ENCODE measurements around the gene PJVK. TPM values are rescaled to one million over a fixed set of nuclear protein-coding genes. Genes with fewer than 3 reads are reported as not detected.

Gene PJVK
- total and polyA plus RNA-seq, 2 of the 13 experiments (the other 11 are each of a cell fraction or from before 2014, with no cell fraction given) = 1.2 to 2.6 TPM

DNA sequence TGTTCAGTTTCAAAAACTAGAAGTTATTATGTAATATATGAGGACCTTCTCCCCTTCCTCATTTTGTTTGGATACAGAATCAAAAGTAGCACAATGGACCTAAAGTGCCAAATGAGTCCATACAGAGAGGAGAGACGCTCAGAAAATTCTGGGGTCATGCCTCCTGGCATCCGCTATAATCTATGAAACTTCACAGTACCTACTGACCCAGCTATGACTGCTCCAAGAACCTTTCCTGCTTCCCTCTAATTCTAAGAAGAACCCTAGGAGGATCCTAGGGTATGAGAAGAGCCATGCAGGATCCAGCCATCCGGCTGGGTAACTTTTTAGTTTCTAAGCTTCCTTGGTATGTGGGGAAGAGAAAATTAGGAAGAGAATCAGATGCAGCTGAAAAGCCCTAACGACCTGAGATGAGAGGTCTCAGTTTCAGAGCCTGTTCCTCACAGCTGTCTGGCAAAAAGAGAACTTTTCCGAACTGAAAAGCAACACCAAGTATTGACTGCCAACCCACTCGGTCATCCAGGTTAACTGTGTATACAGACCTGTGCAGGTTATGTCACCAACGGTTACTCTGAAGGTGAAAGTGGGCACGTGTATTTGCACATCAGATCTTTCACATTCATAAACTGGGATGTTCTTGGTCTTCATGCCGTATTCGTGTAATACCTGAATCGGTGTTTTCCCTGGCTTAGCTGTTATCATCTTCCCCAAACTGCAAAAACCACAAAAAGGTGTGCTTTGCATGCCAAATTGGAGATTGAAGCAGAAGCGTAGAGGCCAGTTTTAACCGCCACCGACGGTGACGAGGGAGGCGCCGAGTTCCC lies 1.3 kb upstream of the PJVK start (continued):
- TF ChIP-seq, protein P1, sequence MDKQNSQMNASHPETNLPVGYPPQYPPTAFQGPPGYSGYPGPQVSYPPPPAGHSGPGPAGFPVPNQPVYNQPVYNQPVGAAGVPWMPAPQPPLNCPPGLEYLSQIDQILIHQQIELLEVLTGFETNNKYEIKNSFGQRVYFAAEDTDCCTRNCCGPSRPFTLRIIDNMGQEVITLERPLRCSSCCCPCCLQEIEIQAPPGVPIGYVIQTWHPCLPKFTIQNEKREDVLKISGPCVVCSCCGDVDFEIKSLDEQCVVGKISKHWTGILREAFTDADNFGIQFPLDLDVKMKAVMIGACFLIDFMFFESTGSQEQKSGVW (CRISPR knock-in tag; IDR thresholded peaks at IDR 0.05; ENCODE audit: borderline replicate concordance) = no peak
- TF ChIP-seq ZNF816 (CRISPR knock-in tag; IDR thresholded peaks at IDR 0.05; ENCODE audit: borderline replicate concordance) = no peak
- no peak for TF ChIP-seq ZBTB3 (CRISPR knock-in tag; IDR thresholded peaks at IDR 0.05; ENCODE audit: borderline replicate concordance, low read depth)
- TF ChIP-seq, protein P2, sequence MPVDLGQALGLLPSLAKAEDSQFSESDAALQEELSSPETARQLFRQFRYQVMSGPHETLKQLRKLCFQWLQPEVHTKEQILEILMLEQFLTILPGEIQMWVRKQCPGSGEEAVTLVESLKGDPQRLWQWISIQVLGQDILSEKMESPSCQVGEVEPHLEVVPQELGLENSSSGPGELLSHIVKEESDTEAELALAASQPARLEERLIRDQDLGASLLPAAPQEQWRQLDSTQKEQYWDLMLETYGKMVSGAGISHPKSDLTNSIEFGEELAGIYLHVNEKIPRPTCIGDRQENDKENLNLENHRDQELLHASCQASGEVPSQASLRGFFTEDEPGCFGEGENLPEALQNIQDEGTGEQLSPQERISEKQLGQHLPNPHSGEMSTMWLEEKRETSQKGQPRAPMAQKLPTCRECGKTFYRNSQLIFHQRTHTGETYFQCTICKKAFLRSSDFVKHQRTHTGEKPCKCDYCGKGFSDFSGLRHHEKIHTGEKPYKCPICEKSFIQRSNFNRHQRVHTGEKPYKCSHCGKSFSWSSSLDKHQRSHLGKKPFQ (CRISPR knock-in tag; IDR thresholded peaks at IDR 0.05; ENCODE audit: insufficient replicate concordance) = peak; percentile 55
- TF ChIP-seq, protein P3, sequence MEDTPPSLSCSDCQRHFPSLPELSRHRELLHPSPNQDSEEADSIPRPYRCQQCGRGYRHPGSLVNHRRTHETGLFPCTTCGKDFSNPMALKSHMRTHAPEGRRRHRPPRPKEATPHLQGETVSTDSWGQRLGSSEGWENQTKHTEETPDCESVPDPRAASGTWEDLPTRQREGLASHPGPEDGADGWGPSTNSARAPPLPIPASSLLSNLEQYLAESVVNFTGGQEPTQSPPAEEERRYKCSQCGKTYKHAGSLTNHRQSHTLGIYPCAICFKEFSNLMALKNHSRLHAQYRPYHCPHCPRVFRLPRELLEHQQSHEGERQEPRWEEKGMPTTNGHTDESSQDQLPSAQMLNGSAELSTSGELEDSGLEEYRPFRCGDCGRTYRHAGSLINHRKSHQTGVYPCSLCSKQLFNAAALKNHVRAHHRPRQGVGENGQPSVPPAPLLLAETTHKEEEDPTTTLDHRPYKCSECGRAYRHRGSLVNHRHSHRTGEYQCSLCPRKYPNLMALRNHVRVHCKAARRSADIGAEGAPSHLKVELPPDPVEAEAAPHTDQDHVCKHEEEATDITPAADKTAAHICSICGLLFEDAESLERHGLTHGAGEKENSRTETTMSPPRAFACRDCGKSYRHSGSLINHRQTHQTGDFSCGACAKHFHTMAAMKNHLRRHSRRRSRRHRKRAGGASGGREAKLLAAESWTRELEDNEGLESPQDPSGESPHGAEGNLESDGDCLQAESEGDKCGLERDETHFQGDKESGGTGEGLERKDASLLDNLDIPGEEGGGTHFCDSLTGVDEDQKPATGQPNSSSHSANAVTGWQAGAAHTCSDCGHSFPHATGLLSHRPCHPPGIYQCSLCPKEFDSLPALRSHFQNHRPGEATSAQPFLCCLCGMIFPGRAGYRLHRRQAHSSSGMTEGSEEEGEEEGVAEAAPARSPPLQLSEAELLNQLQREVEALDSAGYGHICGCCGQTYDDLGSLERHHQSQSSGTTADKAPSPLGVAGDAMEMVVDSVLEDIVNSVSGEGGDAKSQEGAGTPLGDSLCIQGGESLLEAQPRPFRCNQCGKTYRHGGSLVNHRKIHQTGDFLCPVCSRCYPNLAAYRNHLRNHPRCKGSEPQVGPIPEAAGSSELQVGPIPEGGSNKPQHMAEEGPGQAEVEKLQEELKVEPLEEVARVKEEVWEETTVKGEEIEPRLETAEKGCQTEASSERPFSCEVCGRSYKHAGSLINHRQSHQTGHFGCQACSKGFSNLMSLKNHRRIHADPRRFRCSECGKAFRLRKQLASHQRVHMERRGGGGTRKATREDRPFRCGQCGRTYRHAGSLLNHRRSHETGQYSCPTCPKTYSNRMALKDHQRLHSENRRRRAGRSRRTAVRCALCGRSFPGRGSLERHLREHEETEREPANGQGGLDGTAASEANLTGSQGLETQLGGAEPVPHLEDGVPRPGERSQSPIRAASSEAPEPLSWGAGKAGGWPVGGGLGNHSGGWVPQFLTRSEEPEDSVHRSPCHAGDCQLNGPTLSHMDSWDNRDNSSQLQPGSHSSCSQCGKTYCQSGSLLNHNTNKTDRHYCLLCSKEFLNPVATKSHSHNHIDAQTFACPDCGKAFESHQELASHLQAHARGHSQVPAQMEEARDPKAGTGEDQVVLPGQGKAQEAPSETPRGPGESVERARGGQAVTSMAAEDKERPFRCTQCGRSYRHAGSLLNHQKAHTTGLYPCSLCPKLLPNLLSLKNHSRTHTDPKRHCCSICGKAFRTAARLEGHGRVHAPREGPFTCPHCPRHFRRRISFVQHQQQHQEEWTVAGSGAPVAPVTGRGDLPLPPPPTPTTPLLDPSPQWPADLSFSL (CRISPR knock-in tag; IDR thresholded peaks at IDR 0.05) = 0 out of 2 replicates have a peak, but pooled peaks have one; percentile 16
- TF ChIP-seq MZF1 (CRISPR knock-in tag; IDR thresholded peaks at IDR 0.05; ENCODE audit: borderline replicate concordance) = no peak
- TF ChIP-seq ZNF615 (CRISPR knock-in tag; IDR thresholded peaks at IDR 0.05; ENCODE audit: borderline replicate concordance) = peak; percentile 89; the same call in 1 of the 2 replicates
- TF ChIP-seq SRSF1 (optimal IDR thresholded peaks at IDR 0.05; ENCODE audit: low read depth, low read length) = no peak
- TF ChIP-seq ZBTB20 (CRISPR knock-in tag; IDR thresholded peaks at IDR 0.05; ENCODE audit: borderline replicate concordance, low read depth) = no peak
- TF ChIP-seq IRX3 (CRISPR knock-in tag; IDR thresholded peaks at IDR 0.05; ENCODE audit: borderline replicate concordance, low read depth) = peak; percentile 43; the same call in 1 of the 2 replicates
- no peak for TF ChIP-seq ZNF496 (CRISPR knock-in tag; IDR thresholded peaks at IDR 0.05; ENCODE audit: insufficient replicate concordance)
- TF ChIP-seq, protein P4, sequence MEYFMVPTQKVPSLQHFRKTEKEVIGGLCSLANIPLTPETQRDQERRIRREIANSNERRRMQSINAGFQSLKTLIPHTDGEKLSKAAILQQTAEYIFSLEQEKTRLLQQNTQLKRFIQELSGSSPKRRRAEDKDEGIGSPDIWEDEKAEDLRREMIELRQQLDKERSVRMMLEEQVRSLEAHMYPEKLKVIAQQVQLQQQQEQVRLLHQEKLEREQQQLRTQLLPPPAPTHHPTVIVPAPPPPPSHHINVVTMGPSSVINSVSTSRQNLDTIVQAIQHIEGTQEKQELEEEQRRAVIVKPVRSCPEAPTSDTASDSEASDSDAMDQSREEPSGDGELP (IDR thresholded peaks at IDR 0.05; ENCODE audit: borderline replicate concordance, low read depth) = no peak
- TF ChIP-seq ZNF24 (IDR thresholded peaks at IDR 0.05) = no peak
- peak; percentile 12; the same call in 1 of the 2 replicates for TF ChIP-seq MED13 (CRISPR knock-in tag; IDR thresholded peaks at IDR 0.05)
- TF ChIP-seq, protein P5, sequence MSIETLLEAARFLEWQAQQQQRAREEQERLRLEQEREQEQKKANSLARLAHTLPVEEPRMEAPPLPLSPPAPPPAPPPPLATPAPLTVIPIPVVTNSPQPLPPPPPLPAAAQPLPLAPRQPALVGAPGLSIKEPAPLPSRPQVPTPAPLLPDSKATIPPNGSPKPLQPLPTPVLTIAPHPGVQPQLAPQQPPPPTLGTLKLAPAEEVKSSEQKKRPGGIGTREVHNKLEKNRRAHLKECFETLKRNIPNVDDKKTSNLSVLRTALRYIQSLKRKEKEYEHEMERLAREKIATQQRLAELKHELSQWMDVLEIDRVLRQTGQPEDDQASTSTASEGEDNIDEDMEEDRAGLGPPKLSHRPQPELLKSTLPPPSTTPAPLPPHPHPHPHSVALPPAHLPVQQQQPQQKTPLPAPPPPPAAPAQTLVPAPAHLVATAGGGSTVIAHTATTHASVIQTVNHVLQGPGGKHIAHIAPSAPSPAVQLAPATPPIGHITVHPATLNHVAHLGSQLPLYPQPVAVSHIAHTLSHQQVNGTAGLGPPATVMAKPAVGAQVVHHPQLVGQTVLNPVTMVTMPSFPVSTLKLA (IDR thresholded peaks at IDR 0.05) = no peak
- TF ChIP-seq FOXJ3 (CRISPR knock-in tag; IDR thresholded peaks at IDR 0.05; ENCODE audit: borderline replicate concordance) = no peak
